Stimulated activated CD4-positive, alpha-beta T cell treated with anti-CD3 and anti-CD28 coated beads, Interleukin-12 subunit alpha, Interleukin-12 subunit beta, amount 100 ng/mL, for 24 hours (primary cell): Measurements from ENCODE around the gene TUBB4B.

Source experiments
- DNase-seq, 2 experiments: peaks; one replicate each; pipeline ENCODE4 v3.0.0-alpha.2; 2020; ENCODE audit warnings: low read depth in 2 of 2

TUBB4B gene

GRCh38 chr9:137293094-137293481, 52.0 kb downstream of the TUBB4B start:
- no peak for DNase-seq
